Measurements from ENCODE around the gene UBAC2. TPM values are rescaled to one million over a fixed set of nuclear protein-coding genes. Genes with fewer than 3 reads are reported as not detected.

Gene UBAC2
- total and polyA plus RNA-seq, 2 experiments from 2014 or later: 71.2 to 130 TPM

- H3K27me3 ChIP-seq: no peaks in the 10 kb centered on the region
- peak in 1 of 2 donors; percentile 84 for DNase-seq (ENCODE audit: low read depth in 1 of 2, low spot score in 1 of 2)
These were observed 37.9 kb upstream of the UBAC2 start for GRCh38 chr13:99162567-99163361.

GRCh38 chr13:99164226-99164625 is 36.4 kb upstream of the UBAC2 start:
- Histone ChIP-seq H3K27ac (no peak overlapping the region), H3K27me3 (no peaks in the 10 kb centered on the region), H3K36me3 (no peaks in the 10 kb centered on the region), H3K4me1 (ENCODE audit: low read depth) (peaks cover 34% of the 10 kb centered on the region), H3K4me3 (no peak overlapping the region), H3K9me3 (ENCODE audit: low read depth) (no peaks in the 10 kb centered on the region)
- no peak for TF ChIP-seq CTCF (IDR thresholded peaks at IDR 0.05; ENCODE audit: low read depth, low read length)
- no peak for DNase-seq (ENCODE audit: low read depth in 1 of 2, low spot score in 1 of 2)

More at GRCh38 chr13:99162567-99163361, 37.9 kb upstream of the UBAC2 start:
- no peaks in the 10 kb centered on the region for H3K36me3 ChIP-seq
- no peak for TF ChIP-seq CTCF (IDR thresholded peaks at IDR 0.05; ENCODE audit: low read depth, low read length)
- H3K27ac ChIP-seq: peak overlapping the region; percentile 84
- H3K4me3 ChIP-seq: no peak overlapping the region
- H3K4me1 ChIP-seq (ENCODE audit: low read depth): peaks cover 45% of the 10 kb centered on the region
- H3K9me3 ChIP-seq (ENCODE audit: low read depth): no peaks in the 10 kb centered on the region

GRCh38 chr13:99165753-99166587 is 34.7 kb upstream of the UBAC2 start:
- no peaks in the 10 kb centered on the region for H3K36me3 ChIP-seq
- H3K9me3 ChIP-seq (ENCODE audit: low read depth): no peaks in the 10 kb centered on the region

GRCh38 chr13:99172951-99173350 is 27.7 kb upstream of the UBAC2 start:
- Histone ChIP-seq H3K36me3 (no peaks in the 10 kb centered on the region), H3K27ac (no peak overlapping the region), H3K4me3 (no peak overlapping the region), H3K9me3 (ENCODE audit: low read depth) (no peaks in the 10 kb centered on the region), H3K27me3 (no peaks in the 10 kb centered on the region), H3K4me1 (ENCODE audit: low read depth) (no peaks in the 10 kb centered on the region)
- TF ChIP-seq CTCF (IDR thresholded peaks at IDR 0.05; ENCODE audit: low read depth, low read length): no peak
- DNase-seq (ENCODE audit: low read depth in 1 of 2, low spot score in 1 of 2): no peak

More at GRCh38 chr13:99165753-99166587, 34.7 kb upstream of the UBAC2 start:
- H3K27me3 ChIP-seq: no peaks in the 10 kb centered on the region
- peaks cover 17% of the 10 kb centered on the region for H3K4me1 ChIP-seq (ENCODE audit: low read depth)
- no peak for DNase-seq (ENCODE audit: low read depth in 1 of 2, low spot score in 1 of 2)
- H3K4me3 ChIP-seq: no peak overlapping the region
- H3K27ac ChIP-seq: no peak overlapping the region
- no peak for TF ChIP-seq CTCF (IDR thresholded peaks at IDR 0.05; ENCODE audit: low read depth, low read length)

GRCh38 chr13:99173606-99174005 is 27.0 kb upstream of the UBAC2 start:
- Histone ChIP-seq H3K9me3 (ENCODE audit: low read depth) (no peaks in the 10 kb centered on the region), H3K4me1 (ENCODE audit: low read depth) (no peaks in the 10 kb centered on the region), H3K36me3 (no peaks in the 10 kb centered on the region), H3K27me3 (no peaks in the 10 kb centered on the region), H3K4me3 (no peak overlapping the region), H3K27ac (no peak overlapping the region)
- DNase-seq (ENCODE audit: low read depth in 1 of 2, low spot score in 1 of 2): no peak
- no peak for TF ChIP-seq CTCF (IDR thresholded peaks at IDR 0.05; ENCODE audit: low read depth, low read length)
